HK-2 (cell line): ENCODE data around the gene SMAP2.

Source experiments
- DNase-seq: peaks from one replicate; pipeline ENCODE4 v3.0.0-alpha.2; 2018; ENCODE audit not compliant: unreplicated experiment

The SMAP2 gene

GRCh38 chr1:40421431-40422384 is 48.2 kb downstream of the SMAP2 start:
- no peak for DNase-seq

DNA sequence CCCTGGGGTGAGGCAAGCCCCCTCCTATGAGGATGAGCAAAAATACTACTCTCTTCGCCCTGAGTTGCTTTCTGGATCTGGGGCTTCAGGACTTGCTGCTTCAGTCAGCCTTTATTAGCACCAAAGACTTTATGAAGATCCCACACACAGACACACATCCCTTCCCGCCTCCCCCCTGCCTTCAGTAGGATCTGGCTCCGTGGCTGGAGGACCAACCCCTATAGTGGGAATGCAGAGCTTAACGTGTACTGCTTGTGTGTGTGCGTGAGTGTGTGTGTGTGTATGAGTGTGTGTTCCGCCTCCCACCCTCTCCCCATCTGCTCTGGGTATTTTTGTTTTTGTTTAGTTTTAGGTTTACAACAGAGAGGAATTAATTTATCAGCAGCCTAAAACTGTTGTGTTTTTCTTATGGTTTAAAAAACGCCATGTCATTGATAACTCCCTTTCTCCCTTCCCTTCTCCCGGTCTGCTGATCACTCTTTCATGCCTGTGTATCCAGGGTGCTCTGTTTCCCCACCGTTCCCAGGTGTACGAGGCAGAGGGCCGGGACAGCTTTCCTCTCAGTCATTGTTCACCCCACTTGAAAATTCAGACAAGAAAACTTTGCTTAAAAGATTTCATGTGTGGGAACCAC is 49.2 kb downstream of the SMAP2 start:
- no peak for DNase-seq

GRCh38 chr1:40423264-40423642 is 49.7 kb downstream of the SMAP2 start:
- DNase-seq, result no peak

GRCh38 chr1:40423951-40424618 is 50.6 kb downstream of the SMAP2 start:
- no peak for DNase-seq

GRCh38 chr1:40425198-40425597 is 51.7 kb downstream of the SMAP2 start:
- no peak for DNase-seq

DNA sequence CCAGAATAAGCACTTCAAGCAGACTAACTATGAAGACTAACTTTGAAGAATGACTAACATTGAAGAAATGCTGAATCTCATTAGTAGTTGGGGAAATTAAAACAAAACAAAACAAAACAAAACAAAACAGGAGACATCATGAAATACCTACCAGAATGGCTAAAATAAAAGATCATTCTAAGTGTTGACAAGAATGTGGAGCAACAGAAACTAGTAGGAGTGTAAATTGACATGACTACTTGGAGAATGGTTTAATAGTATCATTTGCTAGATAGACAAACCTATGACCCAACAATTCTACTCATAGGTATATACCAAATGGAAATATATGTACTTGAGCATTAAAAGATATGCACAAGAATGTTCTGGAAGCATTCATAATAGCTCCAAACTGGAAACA is 57.9 kb downstream of the SMAP2 start:
- no peak for DNase-seq

DNA sequence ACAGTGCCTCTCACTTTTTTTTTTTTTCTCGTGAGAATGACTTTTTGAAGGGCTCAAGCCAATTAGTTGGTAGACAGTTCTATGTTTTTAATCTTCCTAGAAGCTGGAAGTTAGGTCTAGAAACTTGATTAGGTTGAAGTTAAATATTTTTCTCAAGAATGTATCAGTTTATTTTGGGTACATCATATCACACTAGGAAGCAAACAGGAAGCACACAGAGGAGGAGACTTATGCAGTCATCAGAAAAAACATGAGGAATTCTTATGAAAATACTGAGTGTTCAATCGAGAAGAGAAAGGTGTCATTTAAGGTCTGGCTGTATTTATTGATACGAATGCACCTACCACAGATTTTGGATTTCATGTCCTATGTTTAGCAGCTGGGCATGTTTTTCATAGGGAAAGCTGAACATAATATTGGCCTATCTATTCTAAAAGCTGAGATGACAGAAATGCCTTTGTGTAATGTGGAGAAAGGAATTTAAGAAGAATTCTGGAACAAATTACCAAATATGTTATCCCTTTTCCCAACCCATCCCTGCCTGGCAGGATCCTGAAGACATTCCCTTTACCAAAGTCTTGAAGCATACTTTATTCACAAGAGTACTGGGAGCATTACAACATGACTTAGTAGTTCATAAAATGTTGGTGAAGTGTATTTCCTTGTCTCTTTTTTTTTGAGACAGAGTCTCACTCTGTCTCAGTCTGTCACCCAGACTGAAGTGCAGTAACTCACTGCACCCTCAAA is 59.3 kb downstream of the SMAP2 start:
- DNase-seq, result no peak

- no peak for DNase-seq
These were observed 61.9 kb downstream of the SMAP2 start for GRCh38 chr1:40435471-40435870.

GRCh38 chr1:40435876-40436275 is 62.3 kb downstream of the SMAP2 start:
- no peak for DNase-seq

GRCh38 chr1:40438391-40439015 is 65.0 kb downstream of the SMAP2 start:
- DNase-seq, result no peak

GRCh38 chr1:40439247-40439646 is 65.7 kb downstream of the SMAP2 start:
- DNase-seq, result no peak

DNA sequence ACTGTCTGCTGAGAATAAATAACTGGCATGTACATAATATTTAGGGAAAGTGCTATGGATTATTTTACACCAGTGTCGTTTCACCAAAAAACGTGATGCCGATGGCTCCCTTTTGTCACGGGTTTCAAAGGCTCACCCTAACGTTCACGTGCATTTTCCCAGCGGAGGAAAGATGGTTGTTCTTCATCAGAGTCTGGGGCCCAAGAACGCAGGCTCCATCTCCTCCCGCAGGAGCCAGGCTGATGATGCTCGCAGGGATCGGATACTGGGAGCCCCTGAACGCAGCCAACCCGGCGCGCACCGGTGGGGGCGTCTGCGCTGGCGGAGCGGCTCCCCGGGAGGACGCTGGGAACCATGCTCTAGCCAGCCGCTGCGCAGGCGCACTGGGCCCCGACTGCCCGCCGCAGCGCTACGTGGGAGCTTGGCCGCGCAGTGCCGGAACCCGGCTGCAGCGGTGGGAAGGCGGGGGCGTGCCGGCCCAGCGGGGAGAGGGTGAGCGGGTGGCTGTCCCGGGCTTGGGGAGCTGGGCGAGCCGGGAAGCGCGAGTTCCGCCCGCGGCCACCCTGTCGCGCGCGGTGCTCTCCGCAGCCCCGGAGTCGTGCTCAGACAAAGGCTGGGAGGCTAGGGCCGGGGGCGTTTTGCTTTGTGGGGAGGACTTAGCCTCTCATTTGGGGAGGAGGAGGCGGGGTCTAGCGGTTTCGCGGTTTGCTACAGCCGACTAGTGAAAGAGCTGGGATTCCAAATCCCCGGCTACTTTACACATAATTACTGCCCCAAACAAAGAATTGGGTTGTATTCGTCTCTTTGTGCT is 76.4 kb downstream of the SMAP2 start, which contains the start of gene ZFP69B:
Gene ZFP69B (plus strand): TSS at position 793 of the 811 bp plus-strand sequence. CDS start 486 bp downstream, outside the sequence.
- peak; percentile 95 for DNase-seq

DNA sequence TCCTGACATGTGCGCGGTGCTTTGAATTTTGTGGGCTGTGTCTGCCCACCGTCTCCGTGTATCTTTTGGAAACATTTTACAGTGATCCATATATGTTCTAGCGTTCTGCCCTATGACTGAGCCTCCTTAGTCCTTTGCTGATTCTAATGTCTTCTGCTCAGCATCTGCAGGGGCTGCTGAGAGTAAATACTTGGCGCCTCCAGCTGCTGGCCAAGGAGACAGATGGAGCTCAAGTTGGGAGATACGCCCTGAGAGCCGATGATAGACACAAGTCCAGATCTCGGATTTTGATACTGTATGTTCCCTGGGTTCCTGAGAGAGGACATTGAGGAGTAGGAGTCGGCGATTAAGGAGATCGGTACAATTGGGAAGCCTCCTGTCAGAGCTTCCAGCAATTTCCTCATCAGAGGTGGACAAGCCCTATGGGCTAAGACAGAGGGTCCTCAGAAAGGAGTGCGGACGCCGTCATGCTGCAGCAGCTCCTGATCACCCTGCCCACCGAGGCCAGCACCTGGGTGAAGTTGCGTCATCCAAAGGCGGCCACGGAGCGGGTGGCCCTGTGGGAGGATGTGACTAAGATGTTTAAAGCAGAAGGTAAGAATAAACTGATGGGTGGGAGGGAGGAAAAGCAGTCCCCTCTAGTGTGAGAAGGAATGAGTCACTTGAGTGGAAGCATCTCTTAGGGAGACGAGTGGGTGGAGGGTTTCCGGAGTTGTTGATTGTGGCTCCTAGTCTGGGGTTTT is 77.1 kb downstream of the SMAP2 start:
- DNase-seq, result peak; percentile 58

DNA sequence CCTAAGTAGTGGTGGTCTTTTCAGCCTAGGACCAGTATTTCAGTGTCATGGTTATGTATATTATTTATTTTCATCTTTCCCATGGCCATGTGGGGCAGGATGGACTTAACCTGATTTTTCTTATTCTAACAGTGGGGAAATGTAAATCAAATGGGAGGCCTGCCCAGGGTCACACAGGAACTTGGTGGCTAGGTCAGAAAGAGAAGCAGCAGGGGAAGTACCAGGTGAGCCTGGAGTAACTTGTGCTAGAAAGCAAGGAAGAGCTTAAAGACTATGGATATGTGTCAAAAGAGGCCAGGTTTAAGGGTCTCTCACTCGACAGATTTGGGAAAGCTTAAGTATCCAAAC is 77.7 kb downstream of the SMAP2 start:
- no peak for DNase-seq

- no peak for DNase-seq
These were observed 81.3 kb downstream of the SMAP2 start for GRCh38 chr1:40454873-40455272.

- no peak for DNase-seq
These were observed 89.5 kb downstream of the SMAP2 start for GRCh38 chr1:40462956-40463590.

GRCh38 chr1:40469327-40469726 is 95.8 kb downstream of the SMAP2 start:
- DNase-seq, result no peak
